Measurements from ENCODE around the gene DLGAP1. TPM values are rescaled to one million over a fixed set of nuclear protein-coding genes. Genes with fewer than 3 reads are reported as not detected.
A peak's percentile ranks its signal among the peaks of the same experiment; 100 is the strongest.

The DLGAP1 gene
- total RNA-seq, 1 experiment from 2014 or later: 23.2 TPM

DNA sequence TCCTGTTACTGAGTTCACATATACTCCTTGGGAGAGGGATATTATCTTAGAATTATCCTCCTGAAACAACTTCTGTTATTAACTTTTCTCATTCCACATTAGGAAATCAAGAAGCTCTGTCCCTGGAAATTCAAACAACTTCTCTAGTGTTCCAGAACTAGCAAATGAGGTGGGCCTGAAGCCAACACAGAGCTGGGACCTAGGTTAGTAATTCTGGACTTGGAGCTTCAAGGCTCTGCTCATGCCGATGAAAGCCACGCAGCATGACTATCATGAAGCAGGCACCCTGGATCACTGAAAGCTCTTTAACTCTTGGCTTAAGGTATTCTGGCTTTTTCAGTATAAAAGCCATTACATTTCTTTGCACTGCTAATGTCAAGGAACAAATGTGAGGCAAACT is 762.4 kb downstream of the DLGAP1 start:
- H3K9me3 Mint-ChIP-seq: peaks cover 7 to 14% of the 10 kb centered on the region in 2 experiments
- TF ChIP-seq, protein P1, sequence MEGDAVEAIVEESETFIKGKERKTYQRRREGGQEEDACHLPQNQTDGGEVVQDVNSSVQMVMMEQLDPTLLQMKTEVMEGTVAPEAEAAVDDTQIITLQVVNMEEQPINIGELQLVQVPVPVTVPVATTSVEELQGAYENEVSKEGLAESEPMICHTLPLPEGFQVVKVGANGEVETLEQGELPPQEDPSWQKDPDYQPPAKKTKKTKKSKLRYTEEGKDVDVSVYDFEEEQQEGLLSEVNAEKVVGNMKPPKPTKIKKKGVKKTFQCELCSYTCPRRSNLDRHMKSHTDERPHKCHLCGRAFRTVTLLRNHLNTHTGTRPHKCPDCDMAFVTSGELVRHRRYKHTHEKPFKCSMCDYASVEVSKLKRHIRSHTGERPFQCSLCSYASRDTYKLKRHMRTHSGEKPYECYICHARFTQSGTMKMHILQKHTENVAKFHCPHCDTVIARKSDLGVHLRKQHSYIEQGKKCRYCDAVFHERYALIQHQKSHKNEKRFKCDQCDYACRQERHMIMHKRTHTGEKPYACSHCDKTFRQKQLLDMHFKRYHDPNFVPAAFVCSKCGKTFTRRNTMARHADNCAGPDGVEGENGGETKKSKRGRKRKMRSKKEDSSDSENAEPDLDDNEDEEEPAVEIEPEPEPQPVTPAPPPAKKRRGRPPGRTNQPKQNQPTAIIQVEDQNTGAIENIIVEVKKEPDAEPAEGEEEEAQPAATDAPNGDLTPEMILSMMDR (conservative IDR thresholded peaks at IDR 0.05): no peak
- peaks cover 4 to 7% (median 5%) of the 10 kb centered on the region in 3 experiments; a peak in 5 of 7 replicates for H3K36me3 Mint-ChIP-seq (ENCODE audit: insufficient read depth in 1 of 3, low read depth in 3 of 3)
- Histone ChIP-seq H3K79me2 (ENCODE audit: insufficient read depth, low read length) (no peaks in the 10 kb centered on the region), H2BK12ac (ENCODE audit: insufficient read length, low read depth, low read length) (no peak overlapping the region), H3K27me3 (ENCODE audit: insufficient read depth, low read length) (no peaks in the 10 kb centered on the region), H4K5ac (ENCODE audit: insufficient read length, low read depth, low read length) (no peak overlapping the region), H3K9ac (ENCODE audit: extremely low read depth, insufficient read length, low read length) (no peak overlapping the region), H3K56ac (ENCODE audit: insufficient read length, low read depth, low read length) (no peak overlapping the region), H2AK5ac (ENCODE audit: insufficient read length, low read length) (no peak overlapping the region), H2BK20ac (ENCODE audit: low read depth, low read length, poor library complexity, severe bottlenecking) (no peak overlapping the region), H4K8ac (replicated peaks; ENCODE audit: insufficient read length, low read depth, low read length) (no peak overlapping the region), H3K18ac (ENCODE audit: insufficient read length, low read depth, low read length) (no peak overlapping the region), H3K27ac (ENCODE audit: insufficient read length, low read depth, low read length) (no peak overlapping the region), H4K20me1 (ENCODE audit: control insufficient read depth, insufficient read depth, insufficient read length) (no peaks in the 10 kb centered on the region), H2BK120ac (ENCODE audit: low read depth, low read length, poor library complexity, severe bottlenecking) (no peak overlapping the region), H2BK15ac (ENCODE audit: low read depth, low read length) (no peak overlapping the region), H3K23ac (ENCODE audit: insufficient read length, low read depth, low read length) (no peak overlapping the region), H3K23me2 (ENCODE audit: insufficient read length, low read depth, low read length, poor library complexity, severe bottlenecking) (no peaks in the 10 kb centered on the region), H2BK5ac (ENCODE audit: insufficient read length, low read length) (no peak overlapping the region), H4K91ac (ENCODE audit: insufficient read length, low read depth, low read length) (no peak overlapping the region), H3K4me1 (ENCODE audit: insufficient read depth, low read length) (no peaks in the 10 kb centered on the region), H3K79me1 (ENCODE audit: insufficient read depth, low read depth, low read length, poor library complexity, severe bottlenecking) (no peaks in the 10 kb centered on the region), H3K9me3 (ENCODE audit: control insufficient read depth, low read depth, low read length) (no peaks in the 10 kb centered on the region), H3T11ph (ENCODE audit: low read length) (no peak overlapping the region), H3K4ac (ENCODE audit: low read depth, low read length) (no peak overlapping the region), H2AFZ (ENCODE audit: low read length) (no peak overlapping the region), H3K14ac (ENCODE audit: insufficient read depth, low read length) (no peak overlapping the region), H3K4me2 (ENCODE audit: insufficient read depth, insufficient read length, low read length) (no peak overlapping the region)
- peak overlapping the region in 1 of 3 experiments; percentile 31; a peak in 1 of 7 replicates for H3K27ac Mint-ChIP-seq
- peaks cover 11 to 18% of the 10 kb centered on the region in 2 experiments for H3K4me1 Mint-ChIP-seq
- H3K4me3 Mint-ChIP-seq: no peak overlapping the region
- H3K27me3 Mint-ChIP-seq (ENCODE audit: low read depth): no peaks in the 10 kb centered on the region
- no CpG with 5 or more reads among the region's 2 CpGs for WGBS (ENCODE audit: extremely low coverage, insufficient read length, low lambda C conversion rate)
- DNase-seq: no peak
